HEK293T (cell line): ENCODE results near the gene TMEM184C.

Experiments
- BHLHE40 ChIP-seq: fragments of 450-650 bp; IDR thresholded peaks from 2 replicates; pipeline ENCODE4 v1.6.1; 2016; ENCODE audit warnings: mild to moderate bottlenecking, moderate library complexity, borderline replicate concordance
- CTBP1 ChIP-seq: fragments of 450-650 bp; IDR thresholded peaks from 2 replicates; pipeline ENCODE4 v1.6.1; 2016; ENCODE audit warnings: borderline replicate concordance
- FOXA1 ChIP-seq: fragments of 450-650 bp; IDR thresholded peaks from 2 replicates; pipeline ENCODE4 v1.6.1; 2016; ENCODE audit warnings: mild to moderate bottlenecking
- HDGF ChIP-seq: fragments of 450-650 bp; IDR thresholded peaks from 2 replicates; pipeline ENCODE4 v1.6.1; 2017; ENCODE audit warnings: antibody characterized with exemption, borderline replicate concordance
- L3MBTL2 ChIP-seq: fragments of 450-650 bp; conservative IDR thresholded peaks from 2 replicates; pipeline ENCODE4 v1.6.1; 2016; ENCODE audit warnings: mild to moderate bottlenecking
- SP1 ChIP-seq: fragments of 450-650 bp; IDR thresholded peaks from 2 replicates; pipeline ENCODE4 v1.6.1; 2017
- TARDBP ChIP-seq: fragments of 450-650 bp; IDR thresholded peaks from 2 replicates; pipeline ENCODE4 v1.6.1; 2016
- ZNF384 ChIP-seq: fragments of 450-650 bp; IDR thresholded peaks from 2 replicates; pipeline ENCODE4 v1.6.1; 2016
- TF ChIP-seq, protein P1 (sequence below): fragments of 450-650 bp; IDR thresholded peaks from 2 replicates; pipeline ENCODE4 v1.6.1; 2016

DNA sequence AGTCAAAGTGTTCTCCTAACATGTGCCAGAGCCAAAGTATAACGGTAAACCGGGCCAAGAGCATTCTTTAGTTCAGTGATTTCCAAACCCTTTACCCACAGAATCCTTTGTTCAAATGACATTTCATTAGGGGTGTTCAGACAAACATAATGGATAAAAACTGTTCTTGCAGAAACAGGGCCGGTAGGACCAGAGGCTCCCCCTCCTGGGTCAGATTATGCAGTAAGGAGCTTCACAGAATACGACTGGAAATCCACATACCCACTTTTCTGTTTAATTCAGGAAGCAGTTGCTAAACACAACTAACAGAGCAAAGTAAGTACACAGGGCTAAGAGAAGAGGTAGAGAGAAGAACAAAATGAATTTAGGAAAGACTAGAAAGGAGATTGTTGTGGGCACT, 46.6 kb upstream of the TMEM184C start:
- TF ChIP-seq ZNF384 (no peak), TARDBP (no peak), L3MBTL2 (no peak), SP1 (no peak), CTBP1 (no peak), HDGF (no peak), FOXA1 (no peak), BHLHE40 (no peak)
- TF ChIP-seq, protein P1, sequence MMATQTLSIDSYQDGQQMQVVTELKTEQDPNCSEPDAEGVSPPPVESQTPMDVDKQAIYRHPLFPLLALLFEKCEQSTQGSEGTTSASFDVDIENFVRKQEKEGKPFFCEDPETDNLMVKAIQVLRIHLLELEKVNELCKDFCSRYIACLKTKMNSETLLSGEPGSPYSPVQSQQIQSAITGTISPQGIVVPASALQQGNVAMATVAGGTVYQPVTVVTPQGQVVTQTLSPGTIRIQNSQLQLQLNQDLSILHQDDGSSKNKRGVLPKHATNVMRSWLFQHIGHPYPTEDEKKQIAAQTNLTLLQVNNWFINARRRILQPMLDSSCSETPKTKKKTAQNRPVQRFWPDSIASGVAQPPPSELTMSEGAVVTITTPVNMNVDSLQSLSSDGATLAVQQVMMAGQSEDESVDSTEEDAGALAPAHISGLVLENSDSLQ: no peak
